Measurements from ENCODE around the gene PCSK9.

- TF ChIP-seq CTCF (IDR thresholded peaks at IDR 0.05) (no peak), POLR2A (IDR thresholded peaks at IDR 0.05) (no peak)
Measured at GRCh38 chr1:55076356-55076755, 37.0 kb downstream of the PCSK9 start.

All from testis (tissue), 2 donors.